ENCODE results near the gene CDR2. TPM values are rescaled to one million over a fixed set of nuclear protein-coding genes. Genes with fewer than 3 reads are reported as not detected.
A peak's percentile ranks its signal among the peaks of the same experiment; 100 is the strongest.

Gene CDR2
- total and polyA plus RNA-seq, 2 of the 13 experiments (the other 11 are each of a cell fraction or from before 2014, with no cell fraction given) = 59.0 to 78.9 TPM

DNA sequence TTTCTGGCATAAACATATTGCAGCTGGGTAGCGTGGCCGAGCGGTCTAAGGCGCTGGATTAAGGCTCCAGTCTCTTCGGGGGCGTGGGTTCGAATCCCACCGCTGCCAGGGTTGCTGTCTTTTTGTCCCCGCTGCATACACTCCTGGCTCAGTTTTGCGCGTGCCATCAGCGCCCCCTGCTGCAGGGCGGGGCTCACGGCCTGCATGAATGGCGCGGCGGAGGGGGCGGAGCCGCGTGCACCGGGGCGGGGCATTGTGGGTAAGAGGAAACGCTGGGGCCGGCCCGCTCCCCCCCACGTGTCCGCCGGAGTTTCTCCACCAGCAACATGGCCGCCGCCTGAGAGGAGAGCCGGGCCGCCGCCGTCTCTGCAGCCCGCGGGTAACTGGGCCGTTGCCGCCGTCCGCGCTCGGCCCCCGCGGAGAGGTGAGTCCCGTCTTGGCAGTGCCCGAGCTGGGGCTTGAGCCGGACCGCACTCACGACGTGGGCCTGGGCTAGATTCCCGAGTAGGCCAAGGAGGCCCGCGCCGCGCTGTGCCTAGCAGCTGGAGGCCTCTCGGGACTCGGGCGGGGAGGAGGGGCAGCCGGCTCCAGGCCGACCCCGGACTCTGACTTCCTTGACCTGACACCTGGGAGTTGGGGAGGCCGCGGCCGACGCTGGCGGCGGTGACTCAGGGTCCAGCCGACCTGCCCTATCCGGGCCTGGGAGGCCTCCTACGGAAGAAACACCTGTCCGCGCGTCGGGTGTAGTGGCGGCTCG lies 77.1 kb downstream of the CDR2 start, which contains the start of gene POLR3E (continued):
- TF ChIP-seq ZNF44 (CRISPR knock-in tag; IDR thresholded peaks at IDR 0.05) = peak; percentile 19; the same call in 1 of the 2 replicates
- TF ChIP-seq ZSCAN20 (CRISPR knock-in tag; IDR thresholded peaks at IDR 0.05; ENCODE audit: borderline replicate concordance) = peak; percentile 96; the same call in 1 of the 2 replicates
- TF ChIP-seq ZNF235 (CRISPR knock-in tag; IDR thresholded peaks at IDR 0.05; ENCODE audit: borderline replicate concordance) = peak; percentile 74; the same call in 1 of the 2 replicates
- no peak for TF ChIP-seq ARNT (IDR thresholded peaks at IDR 0.05)
- TF ChIP-seq HDAC2 (CRISPR knock-in tag; IDR thresholded peaks at IDR 0.05) = peak; percentile 90; the same call in 1 of the 2 replicates
- peak; percentile 88 for TF ChIP-seq HOXA5 (CRISPR knock-in tag; IDR thresholded peaks at IDR 0.05)
- peak; percentile 70; the same call in 1 of the 2 replicates for TF ChIP-seq ZFP37 (CRISPR knock-in tag; IDR thresholded peaks at IDR 0.05; ENCODE audit: borderline replicate concordance)
- TF ChIP-seq ZFP36 (IDR thresholded peaks at IDR 0.05; ENCODE audit: borderline replicate concordance, low read depth, low read length, partially characterized antibody) = no peak
- TF ChIP-seq PAF1 (CRISPR knock-in tag; IDR thresholded peaks at IDR 0.05) = no peak
- TF ChIP-seq ZNF275 (CRISPR knock-in tag; IDR thresholded peaks at IDR 0.05; ENCODE audit: borderline replicate concordance) = peak; percentile 93; the same call in 1 of the 2 replicates
- TF ChIP-seq ZNF691 (CRISPR knock-in tag; IDR thresholded peaks at IDR 0.05; ENCODE audit: borderline replicate concordance, low read depth) = peak; percentile 91
- TF ChIP-seq EZH2 (conservative IDR thresholded peaks at IDR 0.05; ENCODE audit: low read depth, low read length) = no peak
- peak; percentile 89 for TF ChIP-seq SKI (IDR thresholded peaks at IDR 0.05; ENCODE audit: partially characterized antibody)
- TF ChIP-seq SAFB2 (CRISPR knock-in tag; IDR thresholded peaks at IDR 0.05; ENCODE audit: borderline replicate concordance, low read depth) = peak; percentile 99
- peak; percentile 90 for TF ChIP-seq ZBTB38 (CRISPR knock-in tag; IDR thresholded peaks at IDR 0.05)
- peak; percentile 58 for TF ChIP-seq NFAT5 (CRISPR knock-in tag; IDR thresholded peaks at IDR 0.05)
- peak; percentile 67; the same call in 1 of the 2 replicates for TF ChIP-seq SMC3 (IDR thresholded peaks at IDR 0.05; ENCODE audit: low read length)
- TF ChIP-seq, protein P1, sequence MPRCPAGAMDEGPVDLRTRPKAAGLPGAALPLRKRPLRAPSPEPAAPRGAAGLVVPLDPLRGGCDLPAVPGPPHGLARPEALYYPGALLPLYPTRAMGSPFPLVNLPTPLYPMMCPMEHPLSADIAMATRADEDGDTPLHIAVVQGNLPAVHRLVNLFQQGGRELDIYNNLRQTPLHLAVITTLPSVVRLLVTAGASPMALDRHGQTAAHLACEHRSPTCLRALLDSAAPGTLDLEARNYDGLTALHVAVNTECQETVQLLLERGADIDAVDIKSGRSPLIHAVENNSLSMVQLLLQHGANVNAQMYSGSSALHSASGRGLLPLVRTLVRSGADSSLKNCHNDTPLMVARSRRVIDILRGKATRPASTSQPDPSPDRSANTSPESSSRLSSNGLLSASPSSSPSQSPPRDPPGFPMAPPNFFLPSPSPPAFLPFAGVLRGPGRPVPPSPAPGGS (CRISPR knock-in tag; IDR thresholded peaks at IDR 0.05) = peak; percentile 100
- TF ChIP-seq ZBTB8A (CRISPR knock-in tag; IDR thresholded peaks at IDR 0.05; ENCODE audit: borderline replicate concordance, low read depth) = peak; percentile 97
- TF ChIP-seq ELF4 (CRISPR knock-in tag; IDR thresholded peaks at IDR 0.05; ENCODE audit: borderline replicate concordance) = peak; percentile 92

Data from HepG2 (cell line).